Activated T-helper 17 cell treated with anti-CD3 and anti-CD28 coated beads, Interleukin-2, amount 50 U/mL, for 72 hours (primary cell): Measurements from ENCODE around the gene AFF1. TPM values are rescaled to one million over a fixed set of nuclear protein-coding genes. Genes with fewer than 3 reads are reported as not detected.
"Not testable (repeated sequence)": the region's sequence is repeated elsewhere in the genome, so short reads cannot be mapped to it uniquely, and the experiment has no call there.

Experiments used
- ATAC-seq: fragments of 150-1000 bp; cut with Tn5 transposase; replicated peaks from 2 replicates; pipeline ENCODE4 v1.10.0; 2021; ENCODE audit warnings: mild to moderate bottlenecking, moderate library complexity
- H3K27ac Mint-ChIP-seq: one replicate; pipeline ENCODE4 v1.8.0; 2022; ENCODE audit warnings: mixed read lengths
- H3K27me3 Mint-ChIP-seq: one replicate; pipeline ENCODE4 v1.8.0; 2022; ENCODE audit warnings: mixed read lengths
- H3K36me3 Mint-ChIP-seq: one replicate; pipeline ENCODE4 v1.8.0; 2022; ENCODE audit warnings: low read depth, mild to moderate bottlenecking, mixed read lengths
- H3K4me1 Mint-ChIP-seq: one replicate; pipeline ENCODE4 v1.8.0; 2022; ENCODE audit warnings: mixed read lengths
- H3K4me3 Mint-ChIP-seq: one replicate; pipeline ENCODE4 v1.8.0; 2022; ENCODE audit warnings: mild to moderate bottlenecking, mixed read lengths
- H3K9me3 Mint-ChIP-seq: one replicate; pipeline ENCODE4 v1.8.0; 2022; ENCODE audit warnings: mixed read lengths
- total RNA-seq, 2 donors: library from RNA; stranded (reverse); gene quantifications; one replicate each; pipeline ENCODE4 v1.2.3, GENCODE V29; 2022

AFF1 gene
- total RNA-seq, 2 donors from 2014 or later: 64.2 to 80.5 TPM

DNA sequence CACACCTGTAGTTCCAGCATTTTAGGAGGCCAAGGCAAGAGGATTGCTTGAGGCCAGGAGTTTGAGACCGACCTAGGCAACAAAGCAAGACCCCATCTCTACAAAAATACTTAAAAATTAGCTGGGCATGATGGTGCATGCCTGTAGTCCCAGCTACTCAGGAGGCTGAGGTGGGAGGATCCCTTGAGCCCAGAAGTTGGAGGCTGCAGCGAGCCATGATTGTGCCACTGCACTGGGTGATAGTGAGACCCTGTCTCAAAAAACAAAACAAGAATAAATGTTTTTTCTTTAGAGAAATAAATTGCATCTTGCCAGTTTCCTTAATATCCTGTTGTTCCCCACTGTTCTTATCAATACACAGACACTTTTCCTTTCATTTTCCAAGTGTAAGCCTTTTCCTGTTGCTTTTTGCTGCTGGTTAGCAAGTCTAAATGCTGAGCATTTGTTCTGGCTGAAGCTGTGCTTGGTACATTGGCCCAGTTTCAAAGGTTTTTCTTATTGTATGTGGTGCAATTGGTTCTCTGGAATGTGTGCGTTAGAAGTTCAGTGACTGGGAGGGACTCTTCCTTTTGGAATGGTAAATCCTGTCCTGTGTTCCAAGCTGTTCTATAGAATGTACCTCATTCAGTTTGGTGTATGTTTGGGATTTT, 98.2 kb downstream of the AFF1 start:
- Mint-ChIP-seq H3K36me3 (peaks cover 5% of the 10 kb centered on the region), H3K9me3 (no peaks in the 10 kb centered on the region), H3K4me1 (peaks cover 22% of the 10 kb centered on the region), H3K27ac (no peak overlapping the region), H3K4me3 (no peak overlapping the region), H3K27me3 (no peaks in the 10 kb centered on the region)
- no peak for ATAC-seq

DNA sequence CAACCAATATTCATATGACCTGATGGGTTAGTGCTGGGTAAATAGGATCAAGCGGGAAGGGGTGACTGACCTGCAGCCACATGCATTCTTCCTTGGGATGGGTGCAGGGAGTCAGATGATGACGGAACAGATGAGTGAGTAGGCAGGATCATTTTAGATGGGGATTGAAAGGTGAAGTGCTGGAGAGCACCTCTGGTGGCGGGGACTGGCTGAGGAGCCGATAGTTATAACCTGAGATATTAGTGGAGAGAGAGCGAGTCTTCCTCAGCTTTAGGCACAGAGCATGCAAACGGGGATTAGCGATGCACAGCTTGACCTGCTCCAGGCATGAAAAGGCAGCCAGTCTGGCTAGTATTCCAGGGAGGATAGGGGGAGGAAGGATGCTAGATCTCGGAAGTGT, 99.1 kb downstream of the AFF1 start:
- H3K4me3 Mint-ChIP-seq: no peak overlapping the region
- no peaks in the 10 kb centered on the region for H3K9me3 Mint-ChIP-seq
- peaks cover 5% of the 10 kb centered on the region for H3K36me3 Mint-ChIP-seq
- H3K27ac Mint-ChIP-seq: no peak overlapping the region
- peaks cover 30% of the 10 kb centered on the region for H3K4me1 Mint-ChIP-seq
- no peaks in the 10 kb centered on the region for H3K27me3 Mint-ChIP-seq
- no peak for ATAC-seq

DNA sequence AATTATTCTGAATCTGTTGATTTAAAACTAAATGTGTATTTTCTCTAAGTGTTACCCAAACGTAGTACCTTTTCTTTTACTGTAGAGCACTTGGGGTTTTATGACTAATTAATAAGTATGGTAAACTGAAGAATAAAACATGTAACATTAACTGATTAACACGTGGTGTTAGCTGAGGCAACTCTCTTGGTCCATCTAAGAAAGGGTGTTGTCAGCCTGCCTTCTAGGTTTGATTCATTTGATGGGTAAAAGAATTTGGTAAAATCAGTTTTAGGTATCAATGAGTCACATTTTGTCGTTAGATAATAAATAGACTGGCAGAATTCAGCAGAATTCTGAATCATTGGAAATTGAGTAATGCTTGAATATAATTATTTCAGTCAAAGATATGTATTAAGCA, 99.7 kb downstream of the AFF1 start:
- H3K36me3 Mint-ChIP-seq: peaks cover 3% of the 10 kb centered on the region
- no peaks in the 10 kb centered on the region for H3K27me3 Mint-ChIP-seq
- peak; percentile 66 for ATAC-seq
- no peak overlapping the region for H3K4me3 Mint-ChIP-seq
- no peak overlapping the region for H3K27ac Mint-ChIP-seq
- no peaks in the 10 kb centered on the region for H3K9me3 Mint-ChIP-seq
- H3K4me1 Mint-ChIP-seq: peaks cover 31% of the 10 kb centered on the region

DNA sequence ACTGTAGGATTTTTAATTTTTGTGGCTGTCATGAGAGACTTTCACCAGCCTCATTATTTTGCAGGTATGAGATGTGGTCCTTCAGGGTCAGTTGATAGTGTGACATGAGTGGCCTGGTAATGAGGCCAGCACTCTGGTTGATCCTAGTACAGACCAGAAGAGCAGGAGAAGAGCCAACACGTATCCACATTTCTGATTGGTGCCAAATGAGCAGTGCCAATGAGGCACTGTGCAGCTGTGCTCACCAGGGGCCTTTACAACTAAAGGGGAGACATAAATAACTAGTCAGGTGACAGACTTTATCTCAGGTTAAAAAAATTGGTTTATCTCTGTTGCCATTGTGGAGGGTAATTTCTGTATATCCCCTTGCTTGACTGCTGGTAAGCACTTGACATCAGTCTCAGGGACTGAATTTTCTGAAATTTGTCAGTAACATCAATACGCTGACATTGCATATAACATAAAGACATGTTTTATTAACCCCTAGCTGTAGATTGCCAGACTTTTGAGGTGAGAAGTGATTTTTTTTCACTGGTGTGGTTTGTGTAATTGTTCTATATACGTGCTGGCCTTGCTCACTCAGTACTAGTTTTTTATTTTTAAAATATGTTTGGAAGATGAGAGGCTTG, 101.2 kb downstream of the AFF1 start:
- Mint-ChIP-seq H3K36me3 (no peaks in the 10 kb centered on the region), H3K4me1 (peaks cover 28% of the 10 kb centered on the region), H3K4me3 (no peak overlapping the region)

DNA sequence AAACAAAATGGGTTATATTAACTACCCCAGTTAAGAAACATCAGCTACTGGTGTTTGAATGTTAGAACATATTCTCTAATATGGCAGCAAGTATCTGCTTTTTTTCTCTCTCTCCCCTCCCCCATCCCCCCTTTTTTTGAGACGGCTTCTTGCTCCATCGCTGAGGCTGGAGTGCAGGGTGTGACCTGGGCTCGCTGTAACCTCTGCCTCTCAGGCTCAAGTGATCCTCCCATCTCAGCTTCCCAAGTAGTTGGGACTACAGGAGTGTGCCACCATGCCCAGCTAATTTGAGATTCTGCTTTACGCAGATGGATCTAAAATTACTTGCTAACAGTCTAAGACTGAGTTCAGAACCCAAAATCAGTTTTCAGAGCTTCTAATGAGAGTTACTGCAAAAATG, 101.9 kb downstream of the AFF1 start:
- Mint-ChIP-seq H3K27ac (peak overlapping the region; percentile 16), H3K4me3 (no peak overlapping the region), H3K9me3 (no peaks in the 10 kb centered on the region), H3K4me1 (peaks cover 32% of the 10 kb centered on the region), H3K36me3 (no peaks in the 10 kb centered on the region), H3K27me3 (no peaks in the 10 kb centered on the region)
- ATAC-seq: no peak

More for the DNA sequence above, 101.2 kb downstream of the AFF1 start:
- no peaks in the 10 kb centered on the region for H3K27me3 Mint-ChIP-seq
- peak overlapping the region; percentile 16 for H3K27ac Mint-ChIP-seq
- H3K9me3 Mint-ChIP-seq: no peaks in the 10 kb centered on the region
- ATAC-seq: no peak

DNA sequence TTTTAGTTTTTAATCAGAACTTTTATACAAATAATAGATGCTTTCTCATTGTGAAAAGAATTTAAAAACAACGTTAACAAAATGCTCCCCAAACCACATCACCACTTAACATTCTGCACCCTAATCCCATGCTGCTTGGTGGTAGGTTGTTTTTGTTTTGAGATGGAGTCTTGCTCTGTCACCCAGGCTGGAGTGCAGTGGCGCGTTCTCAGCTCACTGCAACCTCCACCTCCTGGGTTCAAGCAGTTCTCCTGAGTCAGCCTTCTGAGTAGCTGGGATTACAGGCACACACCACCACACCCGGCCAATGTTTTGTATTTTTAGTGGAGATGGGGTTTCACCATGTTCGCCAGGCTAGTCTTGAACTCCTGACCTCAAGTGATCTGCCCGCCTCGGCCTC, 102.4 kb downstream of the AFF1 start:
- ATAC-seq: not testable (repeated sequence)
- H3K4me1 Mint-ChIP-seq: peaks cover 32% of the 10 kb centered on the region

DNA sequence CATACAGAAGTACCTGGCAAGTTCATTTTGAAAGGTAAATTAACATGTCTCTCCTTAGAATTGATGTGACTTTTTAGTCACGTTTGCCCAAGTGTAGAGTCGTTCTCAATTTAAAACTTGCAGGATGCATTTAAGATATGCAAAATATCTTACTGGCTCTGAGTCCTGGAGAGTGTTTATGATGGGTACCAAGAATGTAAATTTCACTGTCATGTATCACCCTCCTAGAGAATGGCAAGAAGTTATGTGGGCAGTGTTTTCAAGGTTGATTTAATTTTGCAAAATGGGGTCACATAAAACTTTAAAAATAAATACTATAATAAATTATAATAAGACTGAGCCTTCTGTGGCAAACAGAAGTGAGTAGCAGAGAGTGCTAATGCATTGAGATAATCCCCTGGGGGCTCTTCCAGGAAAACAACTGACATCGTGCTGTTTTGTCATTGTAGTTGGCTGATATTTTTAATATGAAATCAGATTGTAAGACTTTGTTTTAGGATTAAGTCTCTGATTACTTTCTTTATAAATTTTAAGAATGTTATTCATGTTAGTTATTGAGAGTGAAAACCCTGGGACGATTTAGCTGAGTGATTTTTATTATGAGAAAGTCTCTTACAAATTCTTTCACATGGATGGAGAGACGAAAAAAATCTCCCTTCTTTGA, 103.0 kb downstream of the AFF1 start:
- Mint-ChIP-seq H3K27me3 (no peaks in the 10 kb centered on the region), H3K4me3 (no peak overlapping the region), H3K9me3 (no peaks in the 10 kb centered on the region), H3K36me3 (no peaks in the 10 kb centered on the region), H3K27ac (no peak overlapping the region), H3K4me1 (peaks cover 32% of the 10 kb centered on the region)
- ATAC-seq: no peak

More for the DNA sequence above, 102.4 kb downstream of the AFF1 start:
- not testable (repeated sequence) for H3K36me3 Mint-ChIP-seq, H3K27me3 Mint-ChIP-seq, H3K4me3 Mint-ChIP-seq, H3K9me3 Mint-ChIP-seq, H3K27ac Mint-ChIP-seq

DNA sequence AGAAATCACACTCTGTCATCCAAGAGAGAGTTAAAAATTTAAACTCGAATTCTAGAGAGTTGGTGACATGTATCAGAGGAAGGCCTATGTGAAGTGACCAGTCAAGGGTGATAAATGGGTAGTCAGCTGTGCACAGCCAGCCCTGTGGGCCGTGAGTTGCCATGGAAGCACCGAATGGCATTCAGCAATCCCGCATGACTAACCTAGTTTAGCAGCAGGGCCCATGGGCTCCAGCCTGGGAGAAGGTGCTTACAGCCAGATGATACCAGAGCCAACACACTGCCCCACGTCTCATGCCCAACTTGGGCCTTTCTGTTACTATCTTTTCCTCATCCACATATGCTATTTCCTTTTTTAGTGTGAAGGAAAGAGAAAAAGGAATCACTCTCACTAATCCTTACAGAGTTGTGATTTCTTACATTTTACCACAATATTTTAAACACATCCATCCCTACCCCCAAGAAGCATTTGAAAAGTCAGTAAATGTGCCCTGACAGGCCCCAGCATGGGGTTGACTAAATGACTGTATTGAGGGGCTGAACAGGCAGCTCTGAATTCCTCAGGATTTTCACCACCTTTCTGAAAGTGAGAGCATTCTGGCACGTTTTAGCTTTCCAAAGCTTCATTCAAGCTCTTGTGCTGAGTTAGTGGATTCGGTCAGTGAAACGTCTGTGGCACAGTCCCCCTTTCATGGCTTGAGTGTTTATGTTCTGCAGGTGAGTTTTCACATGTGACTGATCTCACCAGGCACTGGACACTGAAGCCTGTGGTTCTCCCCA, 104.2 kb downstream of the AFF1 start:
- no peak for ATAC-seq
- Mint-ChIP-seq H3K4me1 (peaks cover 32% of the 10 kb centered on the region), H3K36me3 (no peaks in the 10 kb centered on the region), H3K27ac (no peak overlapping the region), H3K9me3 (no peaks in the 10 kb centered on the region), H3K4me3 (no peak overlapping the region), H3K27me3 (no peaks in the 10 kb centered on the region)

DNA sequence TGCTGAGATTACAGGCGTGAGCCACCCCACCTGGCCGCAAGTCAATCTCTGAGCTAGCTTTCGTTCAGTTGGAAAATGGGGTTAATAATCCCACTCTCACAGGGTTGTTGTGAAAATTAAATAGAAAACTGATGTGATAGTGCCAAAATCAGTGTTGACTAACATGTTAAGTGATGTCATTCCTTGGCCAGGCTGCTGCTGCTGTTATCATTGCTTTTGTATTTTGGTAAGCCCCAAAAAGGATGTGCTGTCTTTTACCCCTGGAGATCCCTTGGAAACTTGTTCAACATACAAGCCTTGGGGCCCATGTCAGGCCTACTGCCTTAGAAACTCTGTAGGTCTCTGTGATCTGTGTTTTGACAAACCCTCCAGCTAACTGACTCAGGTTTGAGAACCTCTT, 106.3 kb downstream of the AFF1 start:
- no peaks in the 10 kb centered on the region for H3K9me3 Mint-ChIP-seq
- H3K36me3 Mint-ChIP-seq: no peaks in the 10 kb centered on the region
- peaks cover 28% of the 10 kb centered on the region for H3K4me1 Mint-ChIP-seq
- H3K27ac Mint-ChIP-seq: peak overlapping the region; percentile 51
- H3K4me3 Mint-ChIP-seq: no peak overlapping the region
- ATAC-seq: peak; percentile 18
- no peaks in the 10 kb centered on the region for H3K27me3 Mint-ChIP-seq

DNA sequence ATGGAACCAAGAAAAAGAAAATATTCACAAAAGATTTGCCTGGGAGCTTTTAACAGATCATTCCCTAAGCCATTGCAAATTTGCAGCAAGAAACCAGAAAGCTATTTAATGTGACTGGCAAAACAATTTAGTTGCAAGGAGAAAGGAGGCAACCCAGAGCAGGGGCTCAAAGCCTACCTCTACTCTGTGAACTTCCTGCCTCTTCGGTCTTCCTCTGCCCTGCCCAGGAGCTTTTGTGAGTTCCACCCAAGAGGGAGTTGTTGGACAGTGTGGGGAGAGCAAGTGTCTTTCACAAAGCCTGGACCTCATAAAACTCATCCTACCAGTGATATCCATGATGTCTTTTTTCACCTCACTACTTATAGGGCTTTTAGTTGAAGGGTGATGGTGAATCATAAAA, 107.4 kb downstream of the AFF1 start:
- Mint-ChIP-seq H3K27me3 (no peaks in the 10 kb centered on the region), H3K9me3 (no peaks in the 10 kb centered on the region), H3K27ac (no peak overlapping the region), H3K36me3 (no peaks in the 10 kb centered on the region), H3K4me3 (no peak overlapping the region), H3K4me1 (peaks cover 19% of the 10 kb centered on the region)
- ATAC-seq: no peak

DNA sequence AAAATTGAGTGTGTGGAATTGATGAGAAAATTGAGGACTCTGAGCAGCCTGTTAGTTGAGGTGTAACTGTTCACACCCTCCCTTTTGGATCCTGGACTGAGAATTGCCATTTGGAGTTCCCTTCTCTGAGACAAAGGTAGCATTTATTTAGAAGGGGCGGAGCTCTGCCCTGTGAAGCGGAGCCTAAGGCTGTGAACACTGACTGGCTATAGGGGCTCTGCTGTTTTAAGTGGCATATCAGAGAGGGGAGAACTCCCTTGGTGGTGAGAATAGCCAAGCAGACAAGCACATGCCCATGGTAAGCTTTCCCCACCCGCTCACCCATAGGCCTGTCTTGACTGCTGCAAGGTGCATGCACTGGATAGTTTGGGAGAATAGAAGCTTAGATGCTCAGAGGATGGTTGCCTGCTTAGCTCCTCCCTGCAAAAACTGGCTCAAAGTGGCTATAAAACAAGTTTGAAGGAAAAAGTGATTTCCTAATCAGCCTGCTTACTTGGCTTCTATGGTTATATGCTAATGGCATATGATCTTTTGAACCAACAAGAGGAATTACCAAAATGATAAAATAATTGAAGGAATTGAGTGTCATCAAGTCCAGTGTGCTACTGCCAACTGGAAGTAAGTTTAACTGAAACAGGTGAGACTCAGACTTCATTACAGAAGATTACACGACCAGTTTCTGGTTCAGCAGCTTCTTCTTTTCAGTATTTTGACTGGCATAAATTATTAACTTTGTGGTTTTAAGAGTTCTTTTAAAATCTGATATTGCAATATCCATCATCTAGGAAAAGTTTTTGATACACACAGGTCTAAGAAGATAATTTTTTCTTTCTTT, 108.4 kb downstream of the AFF1 start:
- no peaks in the 10 kb centered on the region for H3K36me3 Mint-ChIP-seq
- H3K27me3 Mint-ChIP-seq: no peaks in the 10 kb centered on the region
- peak overlapping the region; percentile 56 for H3K27ac Mint-ChIP-seq
- no peak overlapping the region for H3K4me3 Mint-ChIP-seq
- peaks cover 15% of the 10 kb centered on the region for H3K4me1 Mint-ChIP-seq
- ATAC-seq: no peak
- no peaks in the 10 kb centered on the region for H3K9me3 Mint-ChIP-seq

DNA sequence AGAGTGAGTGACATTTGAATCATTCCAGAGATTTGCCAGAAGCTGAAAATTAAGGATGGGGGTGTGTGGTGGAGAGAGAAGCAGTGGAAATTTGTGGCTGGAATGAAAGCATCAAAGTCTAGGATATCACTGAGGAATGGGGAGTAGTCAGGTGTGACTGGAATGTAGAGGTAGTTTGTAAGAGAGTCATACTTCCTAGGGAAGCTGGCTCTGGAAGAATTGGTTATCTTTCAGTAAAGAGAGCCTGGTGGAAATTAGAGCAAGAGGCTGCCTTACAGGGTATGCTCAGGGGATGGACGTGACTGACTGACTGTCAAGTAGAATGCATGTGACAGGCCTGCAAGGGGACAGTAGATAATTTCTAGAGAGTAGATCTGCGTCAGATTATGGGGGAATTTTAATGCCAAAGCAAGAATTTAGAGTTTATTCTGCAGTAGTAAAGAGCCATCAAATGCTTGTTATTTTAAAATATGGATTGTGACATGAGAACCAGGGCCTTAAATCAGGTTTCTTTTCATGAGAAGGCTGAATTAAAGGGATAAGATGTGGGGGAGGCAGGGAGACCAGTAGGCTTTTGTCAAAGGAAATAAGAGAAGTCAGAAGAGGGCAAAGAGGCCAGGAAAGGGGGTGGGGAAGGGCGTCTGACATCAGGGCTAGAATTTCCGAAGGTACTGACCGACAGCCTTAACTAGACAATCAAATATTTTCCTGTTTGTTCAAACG, 109.9 kb downstream of the AFF1 start:
- H3K4me3 Mint-ChIP-seq: no peak overlapping the region
- H3K36me3 Mint-ChIP-seq: peaks cover 5% of the 10 kb centered on the region
- H3K4me1 Mint-ChIP-seq: peaks cover 4% of the 10 kb centered on the region
- H3K9me3 Mint-ChIP-seq: no peaks in the 10 kb centered on the region
- no peak for ATAC-seq
- no peaks in the 10 kb centered on the region for H3K27me3 Mint-ChIP-seq
- H3K27ac Mint-ChIP-seq: no peak overlapping the region

DNA sequence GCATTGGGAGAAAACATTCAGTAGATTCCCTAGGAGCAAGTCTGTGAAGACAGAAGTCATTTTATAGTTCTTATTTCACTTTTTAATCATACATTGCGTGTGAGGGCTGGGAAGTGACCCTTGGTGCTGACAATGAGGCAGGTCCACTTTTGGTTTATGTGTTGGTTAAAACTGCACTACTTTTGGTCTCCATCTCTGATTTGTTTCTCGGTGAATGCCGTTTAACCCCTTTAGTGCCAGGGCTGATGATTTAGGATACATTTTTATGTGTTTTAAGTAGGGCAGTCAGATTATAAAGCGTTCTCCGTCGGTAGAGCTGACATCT, 110.4 kb downstream of the AFF1 start:
- no peaks in the 10 kb centered on the region for H3K9me3 Mint-ChIP-seq
- H3K27me3 Mint-ChIP-seq: no peaks in the 10 kb centered on the region
- peaks cover 6% of the 10 kb centered on the region for H3K4me1 Mint-ChIP-seq
- H3K27ac Mint-ChIP-seq: no peak overlapping the region
- H3K36me3 Mint-ChIP-seq: peaks cover 8% of the 10 kb centered on the region
- no peak overlapping the region for H3K4me3 Mint-ChIP-seq
- ATAC-seq: no peak
